SKM-1 treated with dmso at 0.1 percent for 144 hours (cell line): ENCODE measurements around the gene NSUN2.
A peak's percentile ranks its signal among the peaks of the same experiment; 100 is the strongest.

Experiments
- DNase-seq: peaks from one replicate; lab custom pipeline; 2025; ENCODE audit not compliant: unreplicated experiment; lab: John Stamatoyannopoulos, UW

NSUN2 gene

DNA sequence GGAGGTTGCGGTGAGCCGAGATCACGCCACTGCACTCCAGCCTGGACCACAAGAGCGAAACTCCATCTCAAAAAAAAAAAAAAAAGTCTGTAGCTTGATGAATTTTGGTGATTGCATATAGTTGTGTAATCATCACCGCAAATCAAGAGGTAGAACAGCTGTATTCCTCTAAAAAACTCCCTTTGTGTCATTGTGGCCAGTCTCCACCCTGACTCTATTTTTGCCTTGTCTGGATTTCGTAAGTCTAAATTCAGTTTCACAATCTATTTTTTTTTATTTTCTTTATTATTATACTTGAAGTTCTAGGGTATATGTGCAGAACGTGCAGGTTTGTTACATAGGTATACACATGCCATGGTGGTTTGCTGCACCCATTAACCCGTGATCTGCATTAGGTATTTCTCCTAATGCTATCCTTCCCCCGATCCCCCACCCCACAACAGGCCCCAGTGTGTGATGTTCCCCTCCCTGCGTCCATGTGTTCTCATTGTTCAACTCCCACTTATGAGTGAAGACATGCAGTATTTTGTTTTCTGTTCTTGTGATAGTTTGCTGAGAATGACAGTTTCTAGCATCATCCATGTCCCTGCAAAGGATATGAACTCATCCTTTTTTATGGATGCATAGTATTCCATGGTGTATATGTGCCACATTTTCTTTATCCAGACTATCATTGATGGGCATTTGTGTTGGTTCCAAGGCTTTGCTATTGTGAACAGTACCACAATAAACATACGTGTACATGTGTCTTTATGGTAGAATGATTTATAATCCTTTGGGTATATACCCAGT, 12.9 kb upstream of the NSUN2 start:
- peak; percentile 64 for DNase-seq

DNA sequence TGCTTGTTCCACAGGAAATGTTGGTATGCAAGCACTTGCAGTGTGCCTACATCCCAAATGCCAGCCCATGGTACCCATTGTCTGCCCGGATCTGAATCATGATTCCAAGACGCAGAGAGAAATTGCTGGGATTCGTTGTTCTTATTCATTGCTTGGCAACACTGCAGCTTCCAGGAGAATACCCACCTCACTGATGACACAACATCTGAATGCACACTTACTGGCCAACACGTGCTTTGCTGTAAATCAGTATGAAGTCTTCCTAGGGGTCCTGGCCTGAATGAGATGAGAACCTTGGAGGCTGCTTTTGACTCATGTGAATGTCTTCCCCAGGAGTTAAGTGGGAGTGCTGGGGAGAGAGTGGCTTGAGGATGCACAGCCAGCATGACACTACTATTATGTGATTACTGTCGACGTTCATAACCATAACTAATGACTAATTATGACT, 12.0 kb upstream of the NSUN2 start:
- DNase-seq = no peak

DNA sequence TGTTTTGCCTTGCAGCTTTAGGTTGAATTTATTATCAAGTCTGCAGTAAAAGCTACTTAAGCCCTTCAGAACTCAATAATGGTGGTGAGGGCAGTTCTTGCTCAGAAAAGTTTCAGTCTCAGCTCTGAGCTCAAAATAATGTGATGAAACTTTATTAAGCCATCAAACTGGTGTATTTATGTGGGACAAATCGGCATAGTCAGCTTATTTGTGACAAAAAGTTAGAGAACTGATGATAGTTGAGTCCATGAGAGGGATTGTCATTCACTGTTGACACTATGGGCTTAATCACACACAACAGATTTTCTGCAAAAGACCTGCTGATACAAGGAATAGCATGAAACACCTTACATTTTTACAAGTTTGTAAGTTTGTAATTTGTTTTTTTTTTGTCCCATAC, 9.8 kb upstream of the NSUN2 start:
- no peak for DNase-seq

DNA sequence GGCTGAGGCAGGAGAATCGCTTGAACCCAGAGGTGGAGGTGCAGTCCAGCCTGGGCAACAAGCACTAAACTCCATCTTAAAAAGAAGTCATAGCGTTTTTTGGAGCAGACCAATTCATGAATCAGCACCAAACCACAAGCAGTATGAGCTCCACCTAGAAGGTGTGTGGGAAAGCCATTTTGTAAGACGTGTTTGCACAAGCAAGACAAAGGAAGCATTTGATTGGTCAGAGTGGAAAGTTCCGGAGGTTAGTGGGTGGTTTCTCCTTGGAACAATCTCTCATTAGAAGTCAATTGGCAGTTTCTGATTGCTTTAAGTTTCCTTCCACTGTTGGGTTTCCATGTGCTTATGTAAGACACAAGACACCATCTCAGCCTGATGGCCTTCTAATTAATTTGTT, 5.4 kb upstream of the NSUN2 start:
- no peak for DNase-seq

DNA sequence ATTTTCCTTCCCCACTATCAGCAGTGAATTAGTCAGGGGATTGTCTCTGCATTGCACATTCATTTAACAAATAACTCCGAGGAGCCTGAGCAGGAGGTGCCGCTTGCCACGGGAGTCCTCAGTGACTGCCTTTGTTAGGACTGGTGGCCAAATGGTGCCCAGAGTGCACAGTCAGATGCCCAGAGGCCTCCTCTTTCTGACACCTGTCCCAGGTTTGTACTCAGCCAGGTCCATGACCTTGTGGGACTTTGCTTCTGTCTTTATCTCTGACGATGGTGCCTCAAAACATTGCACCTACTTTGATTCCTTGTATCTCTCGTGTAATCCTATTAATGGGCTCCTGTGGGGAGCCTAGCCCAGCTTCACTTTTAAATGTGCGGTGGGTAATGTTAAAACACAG, 4.7 kb upstream of the NSUN2 start:
- DNase-seq = no peak

DNA sequence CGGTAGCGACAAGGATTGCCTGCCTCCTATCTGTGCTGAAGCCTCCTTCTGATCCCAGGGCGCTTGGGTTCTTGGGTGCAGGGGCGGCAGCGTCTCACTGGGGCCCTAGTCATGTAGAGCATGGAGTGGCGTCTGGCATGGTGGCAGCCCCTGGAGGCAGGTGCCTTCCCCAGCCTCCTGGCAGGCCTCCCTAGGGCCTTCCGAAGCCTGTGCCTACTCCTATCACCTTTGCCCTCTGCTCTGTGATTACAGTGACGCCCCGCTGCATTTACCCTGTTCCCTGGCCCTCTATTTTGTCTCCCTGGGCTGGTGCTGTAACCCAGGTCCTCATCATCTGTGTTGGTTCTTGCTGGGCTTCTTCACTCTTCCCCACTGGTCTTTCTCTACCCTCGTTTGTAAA, 4.2 kb upstream of the NSUN2 start:
- no peak for DNase-seq

DNA sequence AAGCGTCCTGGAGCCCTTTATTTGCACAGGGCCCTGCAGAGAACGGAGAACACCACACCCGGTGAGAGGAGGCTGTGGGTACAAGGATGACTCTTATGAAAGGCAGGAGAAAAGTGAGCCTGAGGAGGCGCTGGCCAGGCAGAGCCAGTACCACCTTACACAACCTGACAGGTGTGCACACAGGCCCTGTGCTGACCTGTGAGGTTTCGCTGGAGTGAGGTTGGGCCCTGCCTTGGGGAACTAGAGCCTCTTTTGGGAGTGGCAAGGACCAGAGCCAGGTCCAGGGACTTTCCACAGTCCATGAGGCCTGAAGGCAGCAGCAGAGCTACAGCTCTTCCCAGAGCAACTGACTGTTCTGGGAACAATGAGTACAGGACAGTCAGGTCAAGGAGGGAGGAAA, 3.4 kb upstream of the NSUN2 start:
- no peak for DNase-seq

DNA sequence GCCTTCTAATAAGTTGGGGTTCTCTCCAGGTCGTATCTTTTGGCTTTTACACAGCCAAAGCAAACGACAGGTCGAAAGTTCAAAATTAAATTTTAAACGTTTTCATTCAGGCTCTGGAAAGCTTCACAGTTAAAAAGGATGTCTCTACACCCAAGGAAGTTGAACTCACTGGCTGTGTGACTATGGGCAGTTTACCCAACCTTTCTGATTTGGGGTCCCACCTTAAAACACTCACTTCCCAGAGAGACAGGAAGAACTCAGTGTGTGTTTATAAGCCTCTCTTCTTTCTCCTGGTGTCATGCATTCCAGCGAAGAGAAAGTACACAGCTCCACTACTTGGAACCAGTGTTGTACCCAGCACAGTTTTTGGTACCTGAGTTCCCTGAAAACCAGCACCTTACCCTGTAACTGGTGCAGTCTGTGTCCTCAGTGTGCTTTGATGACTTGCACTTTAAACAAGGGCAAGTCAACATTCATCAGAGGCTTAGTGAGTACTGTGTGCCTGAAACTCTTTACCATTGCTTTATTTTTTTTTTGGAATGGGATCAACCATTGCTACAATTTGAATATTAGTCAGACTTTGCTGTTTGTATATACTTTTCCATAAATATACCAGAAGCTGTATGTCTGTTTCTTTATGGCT, 2.1 kb upstream of the NSUN2 start:
- DNase-seq = no peak

DNA sequence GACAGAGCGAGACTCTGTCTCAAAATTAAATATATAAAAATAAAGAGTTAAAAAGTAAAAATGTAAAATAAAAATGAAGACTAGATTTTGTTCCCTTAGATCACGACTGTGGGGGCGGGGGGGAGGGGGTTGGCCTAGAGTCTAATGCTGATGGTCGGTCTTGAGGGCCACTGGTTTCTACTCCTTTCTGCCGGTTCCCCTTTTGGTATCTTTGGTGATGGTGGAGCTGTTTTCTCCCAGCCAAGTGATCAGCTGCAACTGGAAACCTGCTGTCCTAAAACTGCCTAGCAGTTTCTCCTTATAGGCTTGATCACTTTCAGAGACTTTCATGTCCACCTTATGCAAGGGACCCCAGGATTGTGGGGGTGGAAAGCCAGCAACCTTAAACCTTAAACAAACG, 1.5 kb upstream of the NSUN2 start:
- peak; percentile 36 for DNase-seq

DNA sequence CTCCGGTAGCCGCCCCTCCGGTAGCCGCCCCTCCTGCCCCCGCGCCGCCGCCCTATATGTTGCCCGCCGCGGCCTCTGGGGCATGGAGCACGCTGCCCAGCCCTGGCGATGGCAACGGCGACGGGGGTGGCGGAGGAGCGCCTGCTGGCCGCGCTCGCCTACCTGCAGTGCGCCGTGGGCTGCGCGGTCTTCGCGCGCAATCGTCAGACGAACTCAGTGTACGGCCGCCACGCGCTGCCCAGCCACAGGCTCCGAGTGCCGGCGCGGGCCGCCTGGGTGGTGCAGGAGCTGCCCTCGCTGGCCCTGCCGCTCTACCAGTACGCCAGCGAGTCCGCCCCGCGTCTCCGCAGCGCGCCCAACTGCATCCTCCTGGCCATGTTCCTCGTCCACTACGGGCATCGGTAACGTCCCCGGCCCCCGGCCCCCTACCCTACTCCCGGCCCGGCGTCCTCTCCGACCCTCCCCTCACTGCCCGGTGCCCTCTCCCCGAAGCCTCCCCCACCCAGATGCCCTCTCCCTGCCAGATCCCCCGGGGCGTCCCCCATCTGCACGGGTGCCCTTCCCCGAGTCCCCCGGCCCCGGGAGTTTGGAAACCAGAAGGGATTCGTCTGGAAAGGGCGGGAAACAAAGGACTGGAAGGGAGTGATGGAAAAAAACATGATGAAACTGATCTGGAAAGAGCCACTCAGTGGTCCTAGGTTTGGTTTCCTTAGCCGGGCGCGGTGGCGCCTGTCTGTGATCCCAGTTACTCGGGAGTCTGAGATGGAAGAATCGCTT, 813 bp upstream of the NSUN2 start:
- DNase-seq = no peak

DNA sequence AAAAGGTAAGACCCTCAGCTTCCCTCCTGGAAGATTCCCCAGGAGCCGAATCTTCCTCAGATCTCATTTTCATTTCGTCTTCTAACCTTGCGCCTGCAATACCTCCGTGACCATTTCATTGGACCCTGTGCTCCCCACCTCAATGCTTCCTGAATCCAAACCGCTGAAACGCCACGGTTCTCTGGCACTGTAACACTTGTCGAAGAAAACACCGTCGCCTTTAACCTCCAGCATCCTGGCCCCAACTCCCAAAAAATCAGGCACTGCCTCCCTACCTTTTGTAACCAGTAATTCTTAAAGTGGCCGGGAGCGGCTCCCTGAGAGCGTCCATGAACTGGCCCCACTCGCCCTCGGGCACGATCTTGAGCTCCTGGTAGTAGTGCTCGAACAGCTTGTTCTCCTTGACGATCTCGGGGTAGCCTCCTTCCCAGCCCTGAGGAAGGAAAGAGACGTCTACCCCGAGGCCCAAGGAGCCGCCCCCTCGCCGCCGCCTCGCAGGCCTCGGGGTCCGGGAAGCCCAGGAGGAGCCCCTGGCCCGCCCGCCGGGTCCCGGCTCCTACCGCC, 438 bp downstream of the NSUN2 start:
- peak; percentile 27 for DNase-seq

DNA sequence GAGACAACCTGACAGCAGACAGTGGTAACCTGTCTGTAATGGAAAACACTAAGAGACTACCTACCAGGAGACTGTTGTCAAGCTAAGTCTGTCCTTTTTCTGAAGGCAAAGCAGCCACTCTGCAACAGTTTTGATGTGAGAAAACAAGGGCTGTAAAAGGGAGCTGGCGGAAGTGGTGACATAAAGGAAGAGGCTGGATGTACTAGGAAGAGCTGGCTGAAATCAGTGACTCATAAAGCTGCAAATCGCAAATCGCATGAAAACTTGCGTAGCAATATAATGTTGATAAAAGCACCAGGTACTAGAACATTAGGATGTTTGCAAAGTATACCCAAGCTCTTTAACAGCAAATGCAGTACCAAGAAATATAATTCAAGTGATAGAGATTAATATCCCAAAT, 1.4 kb downstream of the NSUN2 start:
- no peak for DNase-seq

DNA sequence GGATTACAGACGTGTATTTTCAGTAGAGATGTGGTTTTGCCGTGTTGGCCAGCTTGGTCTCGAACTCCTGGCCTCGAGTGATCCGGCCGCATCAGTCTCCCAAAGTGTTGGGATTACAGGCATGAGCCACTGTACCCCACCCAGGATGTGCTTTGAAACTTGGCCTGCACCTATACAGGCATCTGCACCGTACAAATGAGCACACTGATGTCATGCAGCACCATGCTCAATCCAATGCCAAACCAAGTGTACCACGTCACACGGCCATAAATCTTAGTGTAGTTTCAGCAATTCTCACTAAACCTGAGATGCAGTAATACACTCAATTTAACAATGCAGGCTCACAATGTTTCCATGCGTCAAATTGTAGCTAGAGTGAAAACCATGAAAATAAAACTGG, 6.3 kb downstream of the NSUN2 start:
- no peak for DNase-seq

DNA sequence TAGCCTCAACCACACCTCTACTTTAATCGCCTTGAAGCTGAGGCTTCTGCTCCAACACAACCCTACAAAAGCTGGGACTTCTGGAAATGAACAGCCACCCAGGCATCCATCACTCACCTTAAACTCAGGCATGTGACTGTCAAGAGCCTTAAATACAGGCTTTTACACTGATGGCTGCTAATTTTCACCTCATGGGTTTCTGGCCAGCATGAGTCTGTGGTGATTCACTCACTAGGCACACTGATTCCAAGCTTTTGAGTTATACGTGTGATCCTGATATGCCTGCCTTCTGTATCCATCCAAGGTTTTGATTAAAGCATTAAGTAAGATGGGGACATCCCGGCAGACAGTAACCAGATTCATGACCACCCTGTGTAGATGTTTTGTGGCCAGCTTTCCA, 8.9 kb downstream of the NSUN2 start:
- DNase-seq = no peak

DNA sequence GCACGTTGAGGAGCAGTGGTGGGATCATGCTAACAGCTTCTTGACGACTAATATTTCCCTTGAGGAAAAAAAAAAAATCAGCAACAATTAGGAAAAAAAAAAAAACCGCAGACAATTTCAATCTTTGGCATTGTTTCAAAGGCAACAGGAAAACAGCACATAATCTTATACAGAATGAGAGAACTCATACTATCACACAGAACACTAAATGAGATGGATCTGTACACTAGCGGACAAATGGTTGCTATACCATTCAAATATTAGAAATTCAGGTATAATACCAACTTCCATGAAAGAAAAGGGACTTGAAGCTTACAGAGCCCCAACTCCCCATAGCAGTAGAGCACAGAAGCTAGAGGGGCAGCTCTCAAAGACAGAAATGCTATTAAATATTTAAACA, 9.6 kb downstream of the NSUN2 start:
- DNase-seq = no peak

DNA sequence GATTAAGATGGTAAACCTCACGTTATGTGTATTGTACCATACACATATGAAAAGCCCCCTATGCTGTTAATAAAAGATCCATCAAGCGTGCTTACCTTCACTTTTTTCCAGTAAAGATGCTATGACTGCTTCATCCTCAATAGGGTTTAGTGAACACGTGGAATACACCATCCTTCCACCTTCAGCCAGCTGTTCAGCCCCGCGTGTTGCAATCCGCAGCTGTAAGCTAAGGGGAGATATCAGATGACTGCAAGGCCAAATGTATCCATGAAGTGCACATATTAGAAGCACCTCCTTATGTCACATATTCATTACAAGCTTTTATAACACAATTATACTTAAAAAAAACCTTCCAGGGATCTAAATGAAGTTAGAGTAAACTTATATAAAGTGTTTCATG, 16.2 kb downstream of the NSUN2 start:
- no peak for DNase-seq

DNA sequence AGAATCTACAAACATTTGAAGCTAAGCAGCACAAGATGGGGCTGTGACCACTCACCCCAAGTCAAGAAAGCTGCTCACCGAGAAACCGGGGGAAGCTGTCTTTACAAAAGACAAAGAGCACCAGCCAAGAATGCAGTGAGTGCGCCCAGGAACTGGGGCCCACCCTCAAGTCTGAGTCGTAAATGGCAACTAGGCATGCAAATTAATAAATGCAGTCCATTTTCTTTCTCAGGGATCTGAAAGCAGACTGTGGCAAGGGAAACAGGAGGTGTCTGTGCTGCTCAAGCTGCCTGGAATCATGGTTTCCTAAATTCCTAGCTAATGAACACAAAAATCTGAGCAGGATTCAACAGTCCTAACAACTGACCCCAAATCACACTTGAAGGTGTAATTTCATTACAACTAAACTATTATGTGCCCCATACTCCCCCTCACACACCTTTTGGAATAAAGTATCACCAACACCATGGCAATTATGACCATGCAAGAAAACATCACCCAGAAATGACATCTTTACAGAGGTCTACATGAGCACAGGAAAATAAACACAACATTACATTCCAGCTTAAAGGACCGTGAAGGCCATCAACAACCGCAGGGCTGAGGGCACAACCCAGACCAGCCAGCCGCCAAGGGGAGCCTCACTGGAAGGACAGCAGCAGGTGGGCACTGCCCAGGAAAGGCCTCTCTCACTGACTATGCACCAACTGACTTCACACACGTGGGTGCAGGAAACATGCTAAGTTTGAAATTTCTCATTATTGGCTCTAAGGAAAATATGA, 17.6 kb downstream of the NSUN2 start:
- no peak for DNase-seq

DNA sequence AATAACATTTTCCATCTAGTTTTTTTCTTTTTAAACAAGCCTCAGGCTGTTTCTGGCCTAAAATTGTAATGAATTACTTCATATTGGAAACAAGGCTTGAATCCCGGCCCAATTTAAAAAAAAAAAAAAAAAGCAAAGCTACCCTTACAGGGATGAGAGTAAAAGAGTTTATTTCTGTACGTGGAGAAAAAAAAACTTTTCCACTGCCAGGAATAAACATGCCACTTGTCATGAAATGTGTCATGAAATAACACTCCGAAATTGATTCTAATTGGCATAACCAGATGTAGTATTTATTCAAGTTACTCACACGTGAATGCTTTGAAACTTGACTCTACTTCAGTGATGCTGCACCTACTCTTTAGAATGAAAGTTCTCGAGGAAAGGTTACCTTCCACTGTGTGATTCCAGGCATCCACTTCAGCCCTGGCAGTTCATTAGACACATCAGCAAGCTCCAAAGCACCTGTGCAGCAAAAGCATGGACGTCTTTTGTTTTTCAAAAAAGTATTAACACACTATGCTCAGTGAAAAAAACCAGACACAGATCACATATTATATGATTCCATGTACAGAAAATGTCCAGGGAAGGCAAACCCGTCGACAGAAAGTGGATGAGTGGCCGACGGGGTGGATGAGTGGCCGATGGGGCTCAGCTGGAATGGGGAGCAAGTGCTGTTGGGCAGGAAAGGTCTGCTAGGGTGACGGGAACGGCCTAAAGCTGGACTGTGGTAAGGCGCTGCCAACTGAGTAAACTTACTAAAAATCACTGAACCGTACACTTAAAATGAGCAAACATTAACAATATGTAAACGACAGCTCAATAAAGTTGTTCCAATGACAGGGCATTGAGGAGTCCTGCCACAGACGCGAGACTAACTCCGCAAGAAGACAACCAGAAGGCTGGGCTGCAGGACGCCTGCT, 21.2 kb downstream of the NSUN2 start:
- DNase-seq = no peak

DNA sequence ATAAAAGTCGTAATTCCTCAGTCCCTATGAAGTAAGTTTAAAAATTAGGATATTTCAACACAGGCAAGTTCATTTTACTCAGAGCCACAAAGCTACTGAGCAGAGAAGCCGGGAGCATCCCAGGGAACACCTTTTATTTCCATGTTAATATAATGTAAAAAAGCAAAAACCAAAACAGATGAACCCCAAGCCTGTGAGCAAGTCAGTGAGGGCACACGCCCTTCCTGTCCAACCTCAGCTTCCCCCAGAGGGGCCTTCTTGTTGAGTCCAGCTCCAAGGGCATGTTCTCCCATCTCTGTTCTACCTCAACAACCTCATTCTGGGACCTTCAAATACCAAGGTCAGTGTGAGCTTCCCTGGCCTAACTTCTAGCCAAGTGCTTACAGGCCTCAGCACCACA, 24.8 kb downstream of the NSUN2 start:
- no peak for DNase-seq

DNA sequence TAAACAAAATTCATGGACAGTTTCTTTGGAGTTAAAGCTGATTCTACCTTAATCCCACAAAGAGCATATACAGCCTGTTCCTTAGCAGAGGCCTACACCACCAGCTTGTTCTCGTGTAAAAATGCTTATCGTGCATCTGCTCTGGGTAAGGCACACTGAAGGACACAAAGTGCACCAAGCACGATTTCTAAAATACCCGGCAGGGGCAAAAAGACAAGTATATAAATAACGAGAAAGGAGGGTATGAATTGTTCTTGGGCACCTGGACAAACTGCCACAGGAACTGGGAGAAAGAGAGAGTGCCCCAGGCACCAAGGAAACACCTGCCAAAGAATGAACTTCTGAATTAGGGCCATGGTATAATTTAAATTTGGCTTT, 25.3 kb downstream of the NSUN2 start:
- DNase-seq = no peak
